Left ventricle myocardium inferior (tissue), 1 donor: ENCODE measurements around the gene GNB3. TPM values are rescaled to one million over a fixed set of nuclear protein-coding genes. Genes with fewer than 3 reads are reported as not detected.
"Not testable (repeated sequence)": the region's sequence is repeated elsewhere in the genome, so short reads cannot be mapped to it uniquely, and the experiment has no call there.

ENCODE experiments used
- DNase-seq: peaks from one replicate; pipeline ENCODE4 v3.0.0-alpha.2; 2020
- H3K27ac ChIP-seq: fragments of 200-600 bp; replicated peaks from 2 replicates; pipeline ENCODE4 v1.8.0; 2021
- H3K27me3 ChIP-seq: fragments of 200-600 bp; 2 replicates; pipeline ENCODE4 v1.8.0; 2021; ENCODE audit warnings: low read depth
- H3K36me3 ChIP-seq: fragments of 200-600 bp; 2 replicates; pipeline ENCODE4 v1.8.0; 2021
- H3K4me1 ChIP-seq: fragments of 200-600 bp; 2 replicates; pipeline ENCODE4 v1.8.0; 2021
- H3K4me3 ChIP-seq: fragments of 200-600 bp; 2 replicates; pipeline ENCODE4 v1.8.0; 2021; ENCODE audit warnings: mild to moderate bottlenecking, moderate library complexity
- H3K9me3 ChIP-seq: fragments of 200-600 bp; replicated peaks from 2 replicates; pipeline ENCODE4 v1.8.0; 2021
- CTCF ChIP-seq: fragments of 200-600 bp; IDR thresholded peaks from 2 replicates; pipeline ENCODE4 v1.8.0; 2021; ENCODE audit warnings: antibody characterized with exemption, mild to moderate bottlenecking, borderline replicate concordance
- intact Hi-C: fragments of 100-400 bp; cut with micrococcal nuclease; formaldehyde crosslinking; loops from one replicate; pipeline ENCODE4 v1.11.0; 2022
- total RNA-seq: library from RNA; stranded (reverse); fragmentation: NEBNext Ultra II Directional; extraction: Animal tissue kit (Norgen Biotek cat#: 25700); gene quantifications from one replicate; pipeline ENCODE4 v1.2.1, GENCODE V29; 2021
- donor health status: DM: no; HTN: yes; CAD: no; lungs with severe emphysema.

GNB3 gene
- total RNA-seq, 1 donor from 2014 or later = 7.5 TPM

GRCh38 chr12:6869049-6870021 is 28.6 kb downstream of the GNB3 start:
- Histone ChIP-seq H3K27ac (peak overlapping the region; percentile 99), H3K27me3 (no peaks in the 10 kb centered on the region), H3K36me3 (peaks cover 37% of the 10 kb centered on the region), H3K4me3 (peak overlapping the region; percentile 100), H3K9me3 (no peaks in the 10 kb centered on the region), H3K4me1 (peaks cover 68% of the 10 kb centered on the region)
- TF ChIP-seq CTCF = peak; percentile 95
- intact Hi-C loops = no loop called here
- DNase-seq = peak; percentile 69

GRCh38 chr12:6870304-6870703 is 29.6 kb downstream of the GNB3 start:
- intact Hi-C loops, DNase-seq, H3K9me3 ChIP-seq, H3K27me3 ChIP-seq, H3K4me3 ChIP-seq: not testable (repeated sequence)
- H3K27ac ChIP-seq = peak overlapping the region; percentile 99
- H3K36me3 ChIP-seq = peaks cover 31% of the 10 kb centered on the region
- H3K4me1 ChIP-seq = peaks cover 68% of the 10 kb centered on the region

DNA sequence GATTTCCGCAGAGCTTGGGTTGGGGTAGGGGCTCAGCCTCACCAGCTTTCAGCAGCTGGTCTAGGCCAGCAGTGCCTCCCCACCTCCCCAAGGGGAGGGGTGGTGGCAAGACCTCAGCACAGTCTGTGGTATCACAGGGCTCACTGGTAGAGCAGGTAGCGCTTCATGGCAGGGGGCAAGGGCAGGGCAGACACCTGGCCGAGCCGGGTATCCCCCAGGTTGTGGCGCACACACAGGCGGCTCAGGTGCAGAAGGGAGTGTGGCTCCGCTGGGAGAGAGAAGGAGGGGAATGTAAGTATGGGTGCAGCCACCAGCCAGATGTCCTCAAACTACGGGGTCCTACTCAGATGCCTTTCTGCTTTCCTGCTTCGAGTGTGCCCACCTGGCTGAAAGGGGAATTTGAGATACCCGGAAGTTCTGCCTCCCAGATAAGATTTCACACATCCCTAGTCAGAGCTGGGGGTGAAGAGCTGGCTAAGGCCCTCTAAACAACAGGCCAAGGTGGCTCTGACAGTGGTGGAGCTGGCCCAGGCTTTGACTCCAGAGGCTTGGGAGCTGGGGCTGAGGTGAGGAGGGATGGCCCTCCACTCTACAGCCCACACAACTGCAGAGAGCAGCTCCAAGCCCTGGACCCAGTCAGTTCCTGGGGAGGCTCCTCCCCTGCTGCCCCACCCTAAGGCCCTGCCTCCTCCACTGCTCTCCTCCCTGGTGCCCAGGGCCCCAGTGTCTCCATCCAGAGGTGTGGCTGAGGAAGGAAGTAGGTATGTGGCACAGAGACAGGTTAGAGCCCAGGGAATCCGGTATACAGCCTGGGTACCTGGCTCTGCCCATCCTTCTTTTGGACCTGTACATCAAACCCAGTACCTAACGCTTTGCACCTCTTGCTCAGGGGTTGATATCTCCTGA is 30.6 kb downstream of the GNB3 start:
- TF ChIP-seq CTCF = no peak
- Histone ChIP-seq H3K36me3 (peaks cover 31% of the 10 kb centered on the region), H3K27ac (peak overlapping the region; percentile 90), H3K4me1 (peaks cover 68% of the 10 kb centered on the region), H3K9me3 (no peaks in the 10 kb centered on the region), H3K4me3 (peak overlapping the region; percentile 89), H3K27me3 (no peaks in the 10 kb centered on the region)
- intact Hi-C loops = no loop called here
- DNase-seq = no peak

DNA sequence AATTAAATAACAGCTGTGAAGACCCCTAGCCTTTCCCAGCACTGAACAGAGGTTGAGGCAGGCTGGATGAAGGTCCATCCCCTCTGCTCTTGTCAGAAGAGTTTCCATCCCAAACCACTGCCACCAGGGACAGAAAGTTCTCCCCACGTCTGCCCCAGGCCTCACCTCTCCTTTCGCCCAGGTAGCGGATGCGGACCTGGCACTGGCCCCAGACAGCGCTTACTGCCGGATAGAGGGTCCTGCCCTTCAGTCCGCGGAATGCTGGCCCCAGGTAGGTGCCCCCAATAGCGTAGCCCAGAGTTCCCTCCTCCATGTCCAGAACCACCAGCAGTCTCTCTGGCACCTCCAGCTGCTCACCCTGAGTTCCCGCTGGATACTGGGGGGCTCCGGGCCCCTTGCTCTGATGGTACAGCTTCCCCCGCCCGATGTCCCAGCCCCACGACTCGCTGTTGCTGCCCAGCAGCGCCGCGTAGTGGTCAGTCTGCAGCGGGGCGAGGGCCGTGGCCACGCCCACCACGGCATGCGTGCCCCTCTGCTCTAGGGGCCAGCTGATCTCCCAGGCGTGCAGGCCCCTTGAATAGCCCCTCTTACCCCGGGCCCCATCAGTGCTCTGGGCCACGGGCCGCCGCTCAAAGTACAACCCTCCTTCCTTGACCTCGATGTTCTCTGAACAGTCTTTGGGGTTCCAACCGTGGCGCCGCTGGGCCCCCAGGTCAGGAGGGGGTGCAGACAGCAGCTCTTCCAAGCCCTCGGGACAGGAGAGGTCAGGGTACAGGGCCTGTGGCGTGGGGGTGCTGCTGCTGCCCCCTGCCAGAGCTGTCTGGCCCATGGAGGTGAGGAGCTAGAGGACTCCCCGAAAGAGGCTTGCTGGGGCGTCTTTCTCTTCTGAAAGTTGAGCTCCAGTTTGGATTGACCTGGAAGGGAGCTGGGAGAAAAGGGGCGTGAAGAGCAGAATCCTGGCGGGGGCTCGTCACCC is 31.6 kb downstream of the GNB3 start:
- Histone ChIP-seq H3K4me1 (peaks cover 62% of the 10 kb centered on the region), H3K9me3 (no peaks in the 10 kb centered on the region), H3K4me3 (peak overlapping the region; percentile 89), H3K27me3 (no peaks in the 10 kb centered on the region), H3K27ac (peak overlapping the region; percentile 90), H3K36me3 (peaks cover 31% of the 10 kb centered on the region)
- peak; percentile 98 for TF ChIP-seq CTCF
- intact Hi-C loops = no loop called here
- peak; percentile 83 for DNase-seq

GRCh38 chr12:6873094-6874014 is 32.6 kb downstream of the GNB3 start, which contains the start of gene SPSB2:
SPSB2 (minus strand) TSS chr12:6873303; CDS start chr12:6872901, 402 bp downstream.
- Histone ChIP-seq H3K27ac (peak within 1 kb of the TSS; percentile 90), H3K4me3 (peak within 1 kb of the TSS; percentile 89), H3K27me3 (no peaks in the 10 kb centered on the region), H3K4me1 (peaks cover 52% of the 10 kb centered on the region), H3K9me3 (no peaks in the 10 kb centered on the region), H3K36me3 (peaks cover 31% of the 10 kb centered on the region)
- intact Hi-C loops = no loop called here
- TF ChIP-seq CTCF = no peak
- DNase-seq = peak; percentile 98

DNA sequence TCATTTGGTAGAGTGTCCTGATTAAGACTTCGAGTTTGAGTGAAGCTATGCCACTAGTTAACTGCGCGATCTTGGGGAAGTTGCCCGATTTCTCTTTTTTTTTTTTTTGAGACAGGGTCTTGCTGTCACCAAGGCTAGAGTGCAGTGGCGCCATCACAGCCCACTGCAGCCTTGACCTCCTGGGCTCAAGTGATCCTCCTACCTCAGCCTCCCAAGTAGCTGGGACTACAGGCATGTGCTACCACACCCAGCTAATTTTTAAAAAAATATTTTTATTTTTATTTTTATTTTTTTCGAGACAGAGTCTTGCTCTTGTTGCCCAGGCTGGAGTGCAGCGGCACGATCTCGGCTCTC is 33.3 kb downstream of the GNB3 start:
- peaks cover 27% of the 10 kb centered on the region for H3K36me3 ChIP-seq
- H3K27ac ChIP-seq = peak overlapping the region; percentile 90
- H3K9me3 ChIP-seq, H3K27me3 ChIP-seq, DNase-seq, intact Hi-C loops: not testable (repeated sequence)
- H3K4me3 ChIP-seq = peak overlapping the region; percentile 89
- peaks cover 45% of the 10 kb centered on the region for H3K4me1 ChIP-seq

GRCh38 chr12:6879824-6880223 is 39.1 kb downstream of the GNB3 start:
- intact Hi-C loops, H3K9me3 ChIP-seq, H3K4me1 ChIP-seq, H3K4me3 ChIP-seq, H3K27ac ChIP-seq, DNase-seq, H3K27me3 ChIP-seq: not testable (repeated sequence)
- peaks cover 22% of the 10 kb centered on the region for H3K36me3 ChIP-seq
